HEK293 (cell line): ENCODE data around the gene PLPP6.

Source experiments
- BCL11B ChIP-seq: fragments of 450-650 bp; formaldehyde crosslinking; IDR thresholded peaks from 2 replicates; pipeline ENCODE4 v1.5.1; 2016; ENCODE audit warnings: low read depth, missing biosample characterization, missing genetic modification characterization
- HOXD13 ChIP-seq: sonication (generic); formaldehyde crosslinking; IDR thresholded peaks from 2 replicates; pipeline ENCODE4 v1.8.0; 2022; ENCODE audit warnings: missing genetic modification reagents, borderline replicate concordance
- OVOL3 ChIP-seq: fragments of 450-650 bp; formaldehyde crosslinking; IDR thresholded peaks from 2 replicates; pipeline ENCODE4 v1.5.1; 2016; ENCODE audit warnings: missing biosample characterization, missing genetic modification characterization
- SETDB1 ChIP-seq: IDR thresholded peaks from one replicate; pipeline ENCODE4 v1.6.1; 2017; ENCODE audit warnings: mild to moderate bottlenecking, low read length, moderate library complexity, mixed read lengths; ENCODE audit not compliant: insufficient read length
- SP2 ChIP-seq: fragments of 450-650 bp; formaldehyde crosslinking; IDR thresholded peaks from 2 replicates; pipeline ENCODE4 v1.5.1; 2016; ENCODE audit warnings: missing biosample characterization, missing genetic modification characterization
- TRIM28 ChIP-seq: IDR thresholded peaks from 2 replicates; pipeline ENCODE4 v1.6.1; 2011; ENCODE audit warnings: low read length, control low read depth, borderline replicate concordance
- ZBTB21 ChIP-seq: fragments of 450-650 bp; formaldehyde crosslinking; IDR thresholded peaks from 2 replicates; pipeline ENCODE4 v1.5.1; 2017; ENCODE audit warnings: missing biosample characterization, missing genetic modification characterization
- ZFP3 ChIP-seq: fragments of 450-650 bp; formaldehyde crosslinking; IDR thresholded peaks from 2 replicates; pipeline ENCODE4 v1.5.1; 2016; ENCODE audit warnings: low read depth, missing biosample characterization, missing genetic modification characterization
- ZFP41 ChIP-seq: fragments of 450-650 bp; formaldehyde crosslinking; IDR thresholded peaks from 2 replicates; pipeline ENCODE4 v1.5.1; 2016; ENCODE audit warnings: missing biosample characterization, missing genetic modification characterization, borderline replicate concordance
- ZNF132 ChIP-seq: fragments of 450-650 bp; formaldehyde crosslinking; IDR thresholded peaks from 2 replicates; pipeline ENCODE4 v1.5.1; 2017; ENCODE audit warnings: missing biosample characterization, missing genetic modification characterization, borderline replicate concordance
- ZNF157 ChIP-seq: fragments of 450-650 bp; formaldehyde crosslinking; IDR thresholded peaks from 2 replicates; pipeline ENCODE4 v1.5.1; 2016; ENCODE audit warnings: missing biosample characterization, missing genetic modification characterization
- ZNF184 ChIP-seq: fragments of 450-650 bp; IDR thresholded peaks from 2 replicates; pipeline ENCODE4 v1.5.1; 2018; ENCODE audit warnings: missing biosample characterization, mild to moderate bottlenecking, missing genetic modification characterization
- ZNF202 ChIP-seq: fragments of 450-650 bp; formaldehyde crosslinking; IDR thresholded peaks from 2 replicates; pipeline ENCODE4 v1.5.1; 2016; ENCODE audit warnings: missing biosample characterization, missing genetic modification characterization, borderline replicate concordance
- ZNF23 ChIP-seq: fragments of 450-650 bp; formaldehyde crosslinking; IDR thresholded peaks from 2 replicates; pipeline ENCODE4 v1.5.1; 2016; ENCODE audit warnings: missing biosample characterization, missing genetic modification characterization, borderline replicate concordance
- ZNF24 ChIP-seq: fragments of 450-650 bp; formaldehyde crosslinking; IDR thresholded peaks from 2 replicates; pipeline ENCODE4 v1.5.1; 2016; ENCODE audit warnings: missing biosample characterization, missing genetic modification characterization
- ZNF426 ChIP-seq: fragments of 450-650 bp; formaldehyde crosslinking; IDR thresholded peaks from 2 replicates; pipeline ENCODE4 v1.5.1; 2017; ENCODE audit warnings: missing biosample characterization, missing genetic modification characterization, mild to moderate bottlenecking, inconsistent platforms, moderate library complexity
- ZNF530 ChIP-seq: fragments of 450-650 bp; formaldehyde crosslinking; IDR thresholded peaks from 2 replicates; pipeline ENCODE4 v1.5.1; 2016; ENCODE audit warnings: low read depth, missing biosample characterization, missing genetic modification characterization
- ZNF544 ChIP-seq: fragments of 450-650 bp; formaldehyde crosslinking; IDR thresholded peaks from 2 replicates; pipeline ENCODE4 v1.5.0; 2017; ENCODE audit warnings: missing biosample characterization, missing genetic modification characterization
- ZNF548 ChIP-seq: fragments of 450-650 bp; formaldehyde crosslinking; IDR thresholded peaks from 2 replicates; pipeline ENCODE4 v1.5.1; 2016; ENCODE audit warnings: missing biosample characterization, missing genetic modification characterization
- ZNF549 ChIP-seq: fragments of 450-650 bp; IDR thresholded peaks from 2 replicates; pipeline ENCODE4 v1.5.1; 2018; ENCODE audit warnings: missing biosample characterization, missing genetic modification characterization, mild to moderate bottlenecking, inconsistent platforms, moderate library complexity
- ZNF623 ChIP-seq: fragments of 450-650 bp; formaldehyde crosslinking; IDR thresholded peaks from 2 replicates; pipeline ENCODE4 v1.5.1; 2016; ENCODE audit warnings: missing biosample characterization, missing genetic modification characterization
- ZNF701 ChIP-seq: fragments of 450-650 bp; formaldehyde crosslinking; IDR thresholded peaks from 2 replicates; pipeline ENCODE4 v1.5.1; 2016; ENCODE audit warnings: missing biosample characterization, missing genetic modification characterization
- ZXDB ChIP-seq: fragments of 450-650 bp; formaldehyde crosslinking; IDR thresholded peaks from 2 replicates; pipeline ENCODE4 v1.5.1; 2016; ENCODE audit warnings: missing biosample characterization, missing genetic modification characterization
- TF ChIP-seq, protein P1 (sequence below): fragments of 450-650 bp; formaldehyde crosslinking; IDR thresholded peaks from 2 replicates; pipeline ENCODE4 v1.5.1; 2016; ENCODE audit warnings: missing biosample characterization, missing genetic modification characterization
- TF ChIP-seq, protein P2 (sequence below): fragments of 450-650 bp; formaldehyde crosslinking; IDR thresholded peaks from 2 replicates; pipeline ENCODE4 v1.5.1; 2016; ENCODE audit warnings: missing biosample characterization, missing genetic modification characterization
- TF ChIP-seq, protein P3 (sequence below): sonication (generic); formaldehyde crosslinking; IDR thresholded peaks from 2 replicates; pipeline ENCODE4 v1.8.1; 2022; ENCODE audit warnings: mild to moderate bottlenecking, moderate library complexity, missing genetic modification reagents
- TF ChIP-seq, protein P4 (sequence below): fragments of 450-650 bp; formaldehyde crosslinking; IDR thresholded peaks from 2 replicates; pipeline ENCODE4 v1.5.1; 2017; ENCODE audit warnings: missing biosample characterization, missing genetic modification characterization
- TF ChIP-seq, protein P5 (sequence below): fragments of 450-650 bp; formaldehyde crosslinking; conservative IDR thresholded peaks from 2 replicates; pipeline ENCODE4 v1.5.1; 2016; ENCODE audit warnings: low read depth, missing biosample characterization, missing genetic modification characterization

Gene PLPP6

DNA sequence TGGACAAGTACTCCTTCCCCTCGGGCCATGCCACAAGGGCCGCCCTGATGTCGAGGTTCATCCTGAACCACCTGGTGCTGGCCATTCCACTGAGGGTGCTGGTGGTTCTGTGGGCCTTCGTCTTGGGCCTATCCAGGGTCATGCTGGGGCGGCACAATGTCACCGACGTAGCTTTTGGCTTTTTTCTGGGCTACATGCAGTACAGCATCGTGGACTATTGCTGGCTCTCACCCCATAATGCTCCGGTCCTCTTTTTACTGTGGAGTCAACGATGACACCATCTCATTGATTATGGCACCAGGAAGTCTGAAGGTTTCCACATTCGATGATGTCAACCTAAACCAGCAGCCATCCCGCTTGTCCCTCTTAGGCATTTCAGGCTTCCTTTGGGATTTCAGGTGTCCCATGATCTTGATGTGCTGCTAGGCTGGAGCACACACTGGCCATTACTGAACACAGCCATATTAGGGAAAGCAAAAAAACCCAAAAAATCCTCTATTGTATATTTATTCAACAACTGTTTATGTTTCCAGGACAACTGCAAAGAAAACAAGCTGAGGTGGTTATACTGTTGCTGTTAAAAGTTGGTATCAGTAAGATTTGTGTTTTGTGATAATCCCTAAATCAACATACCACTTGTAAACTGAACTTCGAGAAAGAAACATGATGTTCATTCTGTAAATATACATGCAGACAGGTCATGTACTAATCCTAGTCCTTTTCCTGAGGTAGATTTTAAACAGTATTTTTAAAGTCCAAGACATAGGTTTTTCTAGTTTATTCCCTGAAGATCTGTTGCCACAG, 1.1 kb downstream of the PLPP6 start (continued):
- TF ChIP-seq, protein P1, sequence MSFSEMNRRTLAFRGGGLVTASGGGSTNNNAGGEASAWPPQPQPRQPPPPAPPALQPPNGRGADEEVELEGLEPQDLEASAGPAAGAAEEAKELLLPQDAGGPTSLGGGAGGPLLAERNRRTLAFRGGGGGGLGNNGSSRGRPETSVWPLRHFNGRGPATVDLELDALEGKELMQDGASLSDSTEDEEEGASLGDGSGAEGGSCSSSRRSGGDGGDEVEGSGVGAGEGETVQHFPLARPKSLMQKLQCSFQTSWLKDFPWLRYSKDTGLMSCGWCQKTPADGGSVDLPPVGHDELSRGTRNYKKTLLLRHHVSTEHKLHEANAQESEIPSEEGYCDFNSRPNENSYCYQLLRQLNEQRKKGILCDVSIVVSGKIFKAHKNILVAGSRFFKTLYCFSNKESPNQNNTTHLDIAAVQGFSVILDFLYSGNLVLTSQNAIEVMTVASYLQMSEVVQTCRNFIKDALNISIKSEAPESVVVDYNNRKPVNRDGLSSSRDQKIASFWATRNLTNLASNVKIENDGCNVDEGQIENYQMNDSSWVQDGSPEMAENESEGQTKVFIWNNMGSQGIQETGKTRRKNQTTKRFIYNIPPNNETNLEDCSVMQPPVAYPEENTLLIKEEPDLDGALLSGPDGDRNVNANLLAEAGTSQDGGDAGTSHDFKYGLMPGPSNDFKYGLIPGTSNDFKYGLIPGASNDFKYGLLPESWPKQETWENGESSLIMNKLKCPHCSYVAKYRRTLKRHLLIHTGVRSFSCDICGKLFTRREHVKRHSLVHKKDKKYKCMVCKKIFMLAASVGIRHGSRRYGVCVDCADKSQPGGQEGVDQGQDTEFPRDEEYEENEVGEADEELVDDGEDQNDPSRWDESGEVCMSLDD: peak; percentile 6; the same call in 1 of the 2 replicates
- TF ChIP-seq ZNF701 (no peak), ZNF544 (tag by site-specific recombination) (no peak), ZNF530 (tag by site-specific recombination) (no peak), ZBTB21 (tag by site-specific recombination) (peak; percentile 81), OVOL3 (tag by site-specific recombination) (no peak), BCL11B (tag by site-specific recombination) (no peak), ZNF548 (tag by site-specific recombination) (no peak), ZNF132 (no peak), ZFP3 (tag by site-specific recombination) (no peak), ZNF23 (tag by site-specific recombination) (no peak), ZNF426 (no peak), ZNF549 (tag by site-specific recombination) (no peak), HOXD13 (CRISPR knock-in tag) (no peak), ZNF24 (tag by site-specific recombination) (0 out of 2 replicates have a peak, but pooled peaks have one; percentile 29), ZFP41 (tag by site-specific recombination) (no peak), ZNF202 (tag by site-specific recombination) (no peak), TRIM28 (no peak), ZNF157 (tag by site-specific recombination) (no peak), ZNF184 (tag by site-specific recombination) (no peak), ZXDB (tag by site-specific recombination) (0 out of 2 replicates have a peak, but pooled peaks have one; percentile 4), SP2 (tag by site-specific recombination) (peak; percentile 23; the same call in 1 of the 2 replicates), ZNF623 (tag by site-specific recombination) (no peak), SETDB1 (no peak)
- TF ChIP-seq, protein P2, sequence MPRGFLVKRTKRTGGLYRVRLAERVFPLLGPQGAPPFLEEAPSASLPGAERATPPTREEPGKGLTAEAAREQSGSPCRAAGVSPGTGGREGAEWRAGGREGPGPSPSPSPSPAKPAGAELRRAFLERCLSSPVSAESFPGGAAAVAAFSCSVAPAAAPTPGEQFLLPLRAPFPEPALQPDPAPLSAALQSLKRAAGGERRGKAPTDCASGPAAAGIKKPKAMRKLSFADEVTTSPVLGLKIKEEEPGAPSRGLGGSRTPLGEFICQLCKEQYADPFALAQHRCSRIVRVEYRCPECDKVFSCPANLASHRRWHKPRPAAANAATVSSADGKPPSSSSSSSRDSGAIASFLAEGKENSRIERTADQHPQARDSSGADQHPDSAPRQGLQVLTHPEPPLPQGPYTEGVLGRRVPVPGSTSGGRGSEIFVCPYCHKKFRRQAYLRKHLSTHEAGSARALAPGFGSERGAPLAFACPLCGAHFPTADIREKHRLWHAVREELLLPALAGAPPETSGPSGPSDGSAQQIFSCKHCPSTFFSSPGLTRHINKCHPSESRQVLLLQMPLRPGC (tag by site-specific recombination): 0 out of 2 replicates have a peak, but pooled peaks have one; percentile 20
- TF ChIP-seq, protein P3, sequence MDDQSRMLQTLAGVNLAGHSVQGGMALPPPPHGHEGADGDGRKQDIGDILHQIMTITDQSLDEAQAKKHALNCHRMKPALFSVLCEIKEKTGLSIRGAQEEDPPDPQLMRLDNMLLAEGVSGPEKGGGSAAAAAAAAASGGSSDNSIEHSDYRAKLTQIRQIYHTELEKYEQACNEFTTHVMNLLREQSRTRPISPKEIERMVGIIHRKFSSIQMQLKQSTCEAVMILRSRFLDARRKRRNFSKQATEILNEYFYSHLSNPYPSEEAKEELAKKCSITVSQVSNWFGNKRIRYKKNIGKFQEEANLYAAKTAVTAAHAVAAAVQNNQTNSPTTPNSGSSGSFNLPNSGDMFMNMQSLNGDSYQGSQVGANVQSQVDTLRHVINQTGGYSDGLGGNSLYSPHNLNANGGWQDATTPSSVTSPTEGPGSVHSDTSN (CRISPR knock-in tag): no peak
- TF ChIP-seq, protein P4, sequence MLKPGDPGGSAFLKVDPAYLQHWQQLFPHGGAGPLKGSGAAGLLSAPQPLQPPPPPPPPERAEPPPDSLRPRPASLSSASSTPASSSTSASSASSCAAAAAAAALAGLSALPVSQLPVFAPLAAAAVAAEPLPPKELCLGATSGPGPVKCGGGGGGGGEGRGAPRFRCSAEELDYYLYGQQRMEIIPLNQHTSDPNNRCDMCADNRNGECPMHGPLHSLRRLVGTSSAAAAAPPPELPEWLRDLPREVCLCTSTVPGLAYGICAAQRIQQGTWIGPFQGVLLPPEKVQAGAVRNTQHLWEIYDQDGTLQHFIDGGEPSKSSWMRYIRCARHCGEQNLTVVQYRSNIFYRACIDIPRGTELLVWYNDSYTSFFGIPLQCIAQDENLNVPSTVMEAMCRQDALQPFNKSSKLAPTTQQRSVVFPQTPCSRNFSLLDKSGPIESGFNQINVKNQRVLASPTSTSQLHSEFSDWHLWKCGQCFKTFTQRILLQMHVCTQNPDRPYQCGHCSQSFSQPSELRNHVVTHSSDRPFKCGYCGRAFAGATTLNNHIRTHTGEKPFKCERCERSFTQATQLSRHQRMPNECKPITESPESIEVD: peak; percentile 85
- TF ChIP-seq, protein P5, sequence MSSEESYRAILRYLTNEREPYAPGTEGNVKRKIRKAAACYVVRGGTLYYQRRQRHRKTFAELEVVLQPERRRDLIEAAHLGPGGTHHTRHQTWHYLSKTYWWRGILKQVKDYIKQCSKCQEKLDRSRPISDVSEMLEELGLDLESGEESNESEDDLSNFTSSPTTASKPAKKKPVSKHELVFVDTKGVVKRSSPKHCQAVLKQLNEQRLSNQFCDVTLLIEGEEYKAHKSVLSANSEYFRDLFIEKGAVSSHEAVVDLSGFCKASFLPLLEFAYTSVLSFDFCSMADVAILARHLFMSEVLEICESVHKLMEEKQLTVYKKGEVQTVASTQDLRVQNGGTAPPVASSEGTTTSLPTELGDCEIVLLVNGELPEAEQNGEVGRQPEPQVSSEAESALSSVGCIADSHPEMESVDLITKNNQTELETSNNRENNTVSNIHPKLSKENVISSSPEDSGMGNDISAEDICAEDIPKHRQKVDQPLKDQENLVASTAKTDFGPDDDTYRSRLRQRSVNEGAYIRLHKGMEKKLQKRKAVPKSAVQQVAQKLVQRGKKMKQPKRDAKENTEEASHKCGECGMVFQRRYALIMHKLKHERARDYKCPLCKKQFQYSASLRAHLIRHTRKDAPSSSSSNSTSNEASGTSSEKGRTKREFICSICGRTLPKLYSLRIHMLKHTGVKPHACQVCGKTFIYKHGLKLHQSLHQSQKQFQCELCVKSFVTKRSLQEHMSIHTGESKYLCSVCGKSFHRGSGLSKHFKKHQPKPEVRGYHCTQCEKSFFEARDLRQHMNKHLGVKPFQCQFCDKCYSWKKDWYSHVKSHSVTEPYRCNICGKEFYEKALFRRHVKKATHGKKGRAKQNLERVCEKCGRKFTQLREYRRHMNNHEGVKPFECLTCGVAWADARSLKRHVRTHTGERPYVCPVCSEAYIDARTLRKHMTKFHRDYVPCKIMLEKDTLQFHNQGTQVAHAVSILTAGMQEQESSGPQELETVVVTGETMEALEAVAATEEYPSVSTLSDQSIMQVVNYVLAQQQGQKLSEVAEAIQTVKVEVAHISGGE: peak; percentile 78
